Esophagus squamous epithelium (tissue), 5 donors: ENCODE results near the gene TBC1D20. TPM values are rescaled to one million over a fixed set of nuclear protein-coding genes. Genes with fewer than 3 reads are reported as not detected.
"Not testable (repeated sequence)": the region's sequence is repeated elsewhere in the genome, so short reads cannot be mapped to it uniquely, and the experiment has no call there.

ENCODE experiments used
- DNase-seq: peaks from one replicate; lab custom pipeline; 2025; lab: John Stamatoyannopoulos, UW
- H3K27ac ChIP-seq, 4 donors: fragments of 200-600 bp; sonication (generic); one replicate each; pipeline ENCODE4 v1.5.1; 2016 to 2019; ENCODE audit warnings: mild to moderate bottlenecking in 1 of 4
- H3K27me3 ChIP-seq, 4 donors: fragments of 200-600 bp; sonication (generic); 1 replicate in 3 of 4; 2 replicates in 1 of 4; pipeline versions ENCODE4 v1.5.1 to v1.6.0; 2017 to 2021; ENCODE audit warnings: antibody characterized with exemption in 1 of 4
- H3K36me3 ChIP-seq, 3 donors: fragments of 200-600 bp; sonication (generic); one replicate each; pipeline ENCODE4 v1.5.1; 2016 to 2019
- H3K4me1 ChIP-seq, 3 donors: fragments of 200-600 bp; sonication (generic); one replicate each; pipeline ENCODE4 v1.5.1; 2017 to 2019
- H3K4me3 ChIP-seq, 4 donors: fragments of 200-600 bp; sonication (generic); 1 replicate in 3 of 4; 2 replicates in 1 of 4; pipeline ENCODE4 v1.5.1; 2016 to 2019; ENCODE audit warnings: mild to moderate bottlenecking in 2 of 4, moderate library complexity in 1 of 4
- H3K9me3 ChIP-seq, 3 donors: fragments of 200-600 bp; sonication (generic); one replicate each; pipeline ENCODE4 v1.5.1; 2016 to 2019
- CTCF ChIP-seq, 6 experiments: fragments of 450-650 bp in 4 of 6; fragments of 200-600 bp in 2 of 6; sonication (generic) in 2 of 6; IDR thresholded peaks; one replicate each; pipeline ENCODE4 v1.5.1; 2016 to 2019; ENCODE audit warnings: antibody characterized with exemption in 6 of 6, mild to moderate bottlenecking in 4 of 6, moderate library complexity in 4 of 6
- POLR2A ChIP-seq, 4 donors: fragments of 450-650 bp; IDR thresholded peaks; one replicate each; pipeline ENCODE4 v1.6.1; 2017; ENCODE audit warnings: antibody characterized with exemption in 4 of 4, mild to moderate bottlenecking in 4 of 4, moderate library complexity in 3 of 4
- WGBS, 2 donors: methylation state at CpG; one replicate each; pipeline ENCODE4 v1.1.5; 2018; 5-methylcytosine and 5-hydroxymethylcytosine counted together
- intact Hi-C: fragments of 100-400 bp; cut with DNase I; formaldehyde crosslinking; loops from one replicate; pipeline ENCODE4 v1.15.0; 2022
- total RNA-seq, 4 donors: library from RNA; depleted of rRNA; stranded (reverse); fragments of >200 nt; gene quantifications; one replicate each; pipeline ENCODE4 v1.1.0, GENCODE V29; 2016
- donor health status: DM: yes; HTN: yes; CAD: no.

TBC1D20 gene
- total RNA-seq, 4 donors from 2014 or later: 18.1 to 33.2 (median 26.0) TPM

- TF ChIP-seq POLR2A (IDR thresholded peaks at IDR 0.05) (no peak), CTCF (IDR thresholded peaks at IDR 0.05) (no peak)
- Histone ChIP-seq H3K27ac (peak overlapping the region; percentile 93 to 99 (median 96)), H3K4me3 (peak overlapping the region; percentile 77 to 98 (median 89)), H3K4me1 (peaks cover 10 to 50% (median 29%) of the 10 kb centered on the region in 3 donors), H3K27me3 (no peaks in the 10 kb centered on the region), H3K36me3 (no peaks in the 10 kb centered on the region), H3K9me3 (no peaks in the 10 kb centered on the region)
- intact Hi-C loops: no loop called here
- 13 to 20% methylated on average over 21 to 36 of the region's 60 CpGs for WGBS, 2 donors
- no peak for DNase-seq
These were observed 807 bp downstream of the TBC1D20 start for GRCh38 chr20:461254-462198.

GRCh38 chr20:460707-461106, 1.6 kb downstream of the TBC1D20 start:
- WGBS, 2 donors: 34 to 35% methylated on average over 2 of the region's 2 CpGs

GRCh38 chr20:460180-460579, 2.2 kb downstream of the TBC1D20 start:
- Histone ChIP-seq H3K4me3 (peak overlapping the region in 1 of 4 donors; percentile 77), H3K9me3 (no peaks in the 10 kb centered on the region), H3K36me3 (no peaks in the 10 kb centered on the region), H3K27ac (no peak overlapping the region), H3K27me3 (no peaks in the 10 kb centered on the region), H3K4me1 (peaks cover 10 to 59% (median 29%) of the 10 kb centered on the region in 3 donors)
- DNase-seq: no peak
- intact Hi-C loops: no loop called here
- TF ChIP-seq CTCF (IDR thresholded peaks at IDR 0.05) (no peak), POLR2A (IDR thresholded peaks at IDR 0.05) (no peak)
- whole genome bisulfite sequencing, 2 donors: 13 to 16% methylated on average over 3 of the region's 3 CpGs

More at GRCh38 chr20:460707-461106, 1.6 kb downstream of the TBC1D20 start:
- Histone ChIP-seq H3K4me3 (peak overlapping the region in 3 of 4 donors; percentile 77 to 98 (median 94)), H3K4me1 (peaks cover 10 to 54% (median 29%) of the 10 kb centered on the region in 3 donors), H3K27me3 (no peaks in the 10 kb centered on the region), H3K36me3 (no peaks in the 10 kb centered on the region), H3K9me3 (no peaks in the 10 kb centered on the region), H3K27ac (peak overlapping the region in 2 of 4 donors; percentile 94 to 99)
- intact Hi-C loops: no loop called here
- no peak for DNase-seq
- TF ChIP-seq POLR2A (IDR thresholded peaks at IDR 0.05): no peak
- no peak for TF ChIP-seq CTCF (IDR thresholded peaks at IDR 0.05)

GRCh38 chr20:458776-459175, 3.6 kb downstream of the TBC1D20 start:
- DNase-seq: no peak
- 59 to 71% methylated on average over 5 to 6 of the region's 6 CpGs for WGBS, 2 donors
- no peak overlapping the region for H3K27ac ChIP-seq
- no peaks in the 10 kb centered on the region for H3K36me3 ChIP-seq
- H3K9me3 ChIP-seq: no peaks in the 10 kb centered on the region
- H3K4me3 ChIP-seq: no peak overlapping the region
- peaks cover 17 to 69% (median 29%) of the 10 kb centered on the region in 3 donors for H3K4me1 ChIP-seq
- no peaks in the 10 kb centered on the region for H3K27me3 ChIP-seq
- TF ChIP-seq CTCF (IDR thresholded peaks at IDR 0.05): no peak
- TF ChIP-seq POLR2A (IDR thresholded peaks at IDR 0.05): no peak
- intact Hi-C loops: no loop called here

- Histone ChIP-seq H3K4me1 (peaks cover 7 to 45% (median 10%) of the 10 kb centered on the region in 3 donors), H3K27me3 (no peaks in the 10 kb centered on the region), H3K9me3 (no peaks in the 10 kb centered on the region), H3K4me3 (no peak overlapping the region), H3K36me3 (peaks cover 0 to 8% (median 0%) of the 10 kb centered on the region in 3 donors), H3K27ac (peak overlapping the region; percentile 3 to 71 (median 30))
- intact Hi-C loops: no loop called here
- no peak for DNase-seq
- 47 to 81% methylated on average over 3 of the region's 3 CpGs for WGBS, 2 donors
- TF ChIP-seq POLR2A (IDR thresholded peaks at IDR 0.05): no peak
- TF ChIP-seq CTCF (IDR thresholded peaks at IDR 0.05): no peak
These were observed 7.4 kb downstream of the TBC1D20 start for GRCh38 chr20:454951-455350.

GRCh38 chr20:452021-452420, 10.3 kb downstream of the TBC1D20 start:
- intact Hi-C loops, H3K4me3 ChIP-seq, H3K27me3 ChIP-seq, DNase-seq, H3K9me3 ChIP-seq, H3K27ac ChIP-seq: not testable (repeated sequence)
- 86 to 89% methylated on average over 11 of the region's 11 CpGs for WGBS, 2 donors
- Histone ChIP-seq H3K36me3 (peaks cover 0 to 16% (median 0%) of the 10 kb centered on the region in 3 donors), H3K4me1 (peaks cover 0 to 20% (median 7%) of the 10 kb centered on the region in 3 donors)
